Anterior cingulate cortex (tissue), 58 donors: ENCODE data around the gene STAB2.

Experiments used
- DNase-seq, 58 donors: peaks; one replicate each; lab custom pipeline; 2025; lab: John Stamatoyannopoulos, UW

Gene STAB2

DNA sequence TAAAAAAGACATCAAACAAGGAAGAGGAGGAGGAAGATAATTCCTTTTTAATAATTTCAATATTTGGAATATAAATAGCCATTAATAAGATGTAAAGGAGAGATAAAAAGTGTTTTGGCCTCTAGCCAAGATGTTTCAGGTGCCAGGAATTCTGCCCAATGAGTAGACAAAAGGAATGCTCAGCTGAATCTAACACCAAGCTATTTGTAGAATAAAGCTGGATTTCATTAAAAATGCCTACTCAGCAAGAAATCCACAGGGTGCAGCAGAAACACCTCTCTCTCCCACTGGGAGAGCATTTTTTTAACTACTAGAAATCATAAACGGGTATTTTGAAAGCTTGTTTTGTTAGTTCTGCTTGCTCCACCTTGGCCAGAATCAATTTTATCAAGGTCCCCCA lies 4.1 kb upstream of the STAB2 start:
- DNase-seq: no peak

GRCh38 chr12:103586132-103586531 lies 941 bp upstream of the STAB2 start:
- DNase-seq: no peak

GRCh38 chr12:103588680-103589079 lies 1.6 kb downstream of the STAB2 start:
- no peak for DNase-seq

- no peak for DNase-seq
Measured at GRCh38 chr12:103589517-103589916, 2.4 kb downstream of the STAB2 start.

DNA sequence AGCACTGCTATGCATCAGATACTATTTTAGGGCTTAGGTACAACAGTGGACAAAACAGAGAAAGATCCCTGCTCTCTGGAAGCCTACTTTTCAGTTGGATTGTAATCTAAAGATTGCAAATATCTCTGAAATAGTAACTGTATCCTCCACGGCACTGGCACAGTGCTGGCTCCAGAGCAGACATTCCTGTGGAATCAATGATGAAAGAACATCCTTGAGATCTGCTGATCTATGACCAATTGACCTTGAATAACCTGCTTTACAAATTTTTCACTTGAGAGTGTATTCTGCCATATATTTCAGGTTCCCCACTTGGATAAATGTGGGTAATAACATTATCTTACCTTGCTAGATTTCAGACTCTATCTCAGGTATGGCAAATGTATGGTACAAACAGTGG lies 3.2 kb downstream of the STAB2 start:
- DNase-seq: no peak

- no peak for DNase-seq
Measured at GRCh38 chr12:103596981-103597380, 9.9 kb downstream of the STAB2 start.

- DNase-seq: no peak
Measured at GRCh38 chr12:103599274-103599673, 12.2 kb downstream of the STAB2 start.

DNA sequence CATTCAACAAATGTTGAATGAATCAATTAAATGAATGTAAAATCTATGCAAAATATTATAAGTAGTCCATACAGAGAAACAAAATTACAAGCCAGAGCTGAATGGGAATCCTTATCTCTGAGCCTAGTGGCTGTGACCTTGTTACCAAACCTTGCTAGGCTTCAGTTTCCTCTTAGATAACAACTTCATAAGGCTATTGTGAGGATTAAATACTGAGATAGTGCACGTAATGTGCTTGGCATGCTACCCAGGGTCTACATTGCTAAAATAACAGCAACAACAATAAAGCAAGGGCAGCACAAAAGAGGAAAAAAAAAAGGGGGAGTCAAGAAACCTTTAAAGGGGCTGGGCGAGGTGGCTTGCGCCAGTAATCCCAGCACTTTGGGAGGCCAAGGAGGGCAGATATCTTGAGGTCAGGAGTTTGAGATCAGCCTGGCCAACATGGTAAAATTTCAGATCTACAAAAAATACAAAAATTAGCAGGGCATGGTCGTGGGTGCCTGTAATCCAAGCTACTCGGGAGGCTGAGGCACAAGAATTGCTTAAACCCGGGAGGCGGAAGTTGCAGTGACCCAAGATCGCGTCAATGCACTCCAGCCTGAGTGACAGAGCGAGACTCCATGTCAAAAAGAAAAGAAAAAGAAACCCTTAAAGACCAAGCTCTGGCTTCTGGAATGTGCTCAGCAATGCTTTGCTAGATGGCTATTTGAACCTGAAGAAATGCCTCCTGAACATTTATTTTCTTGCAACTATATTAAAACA lies 14.1 kb downstream of the STAB2 start:
- no peak for DNase-seq

DNA sequence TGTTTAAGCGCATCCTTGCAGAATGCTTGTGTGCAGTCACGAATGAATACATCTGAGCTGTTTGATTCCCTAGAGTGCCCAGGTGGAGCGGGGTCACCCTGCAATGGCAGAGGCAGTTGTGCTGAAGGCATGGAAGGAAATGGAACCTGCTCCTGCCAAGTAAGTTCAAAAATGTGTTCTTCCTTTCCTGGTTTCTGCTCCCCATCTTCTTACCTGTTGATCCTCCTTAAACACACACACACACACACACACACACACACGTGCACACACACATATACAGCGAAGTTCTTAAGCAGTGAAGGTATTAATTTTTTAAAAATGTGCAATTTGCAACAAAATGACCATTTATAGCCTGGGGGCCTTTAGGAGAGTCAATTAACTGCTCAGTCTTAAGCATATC lies 33.3 kb downstream of the STAB2 start:
- no peak for DNase-seq

- DNase-seq: no peak
Measured at GRCh38 chr12:103623716-103624115, 36.6 kb downstream of the STAB2 start.

GRCh38 chr12:103626498-103626897 lies 39.4 kb downstream of the STAB2 start:
- DNase-seq: peak in 32 of 58 donors; percentile 3 to 89 (median 32)

DNA sequence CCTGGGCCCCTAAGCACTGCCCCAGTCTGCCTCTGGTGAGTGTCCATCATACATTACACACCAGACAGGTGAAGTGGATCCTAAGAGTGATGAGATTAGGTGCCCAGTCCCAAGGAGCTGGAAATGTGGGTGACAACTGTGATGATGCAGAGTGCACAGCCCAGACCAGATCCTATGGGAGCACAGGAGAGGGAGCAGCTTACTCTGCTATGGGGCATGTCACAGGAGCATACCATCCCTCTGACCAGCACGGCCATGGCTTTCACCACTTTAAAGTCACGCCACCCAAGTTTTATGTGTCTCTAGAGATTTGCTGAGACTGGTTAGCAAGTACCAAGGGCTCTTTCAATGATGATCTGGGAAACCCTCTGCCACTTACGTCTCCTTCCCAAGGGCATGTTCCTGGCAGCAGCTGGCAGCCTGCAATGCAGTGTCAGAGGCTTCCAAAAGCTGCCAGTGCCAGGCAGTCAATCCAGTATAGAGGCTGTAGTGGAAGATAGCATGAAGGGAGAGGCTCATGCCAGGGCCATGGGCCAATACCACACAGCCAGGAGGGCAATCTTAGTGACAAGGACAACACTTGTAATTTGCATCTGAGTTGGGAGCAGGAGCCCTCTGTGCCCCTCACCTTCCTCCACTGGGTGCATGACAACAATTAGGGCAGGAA lies 40.2 kb downstream of the STAB2 start:
- no peak for DNase-seq

- peak in 2 of 58 donors; percentile 2 to 4 for DNase-seq
Measured at GRCh38 chr12:103632554-103633216, 45.6 kb downstream of the STAB2 start.

DNA sequence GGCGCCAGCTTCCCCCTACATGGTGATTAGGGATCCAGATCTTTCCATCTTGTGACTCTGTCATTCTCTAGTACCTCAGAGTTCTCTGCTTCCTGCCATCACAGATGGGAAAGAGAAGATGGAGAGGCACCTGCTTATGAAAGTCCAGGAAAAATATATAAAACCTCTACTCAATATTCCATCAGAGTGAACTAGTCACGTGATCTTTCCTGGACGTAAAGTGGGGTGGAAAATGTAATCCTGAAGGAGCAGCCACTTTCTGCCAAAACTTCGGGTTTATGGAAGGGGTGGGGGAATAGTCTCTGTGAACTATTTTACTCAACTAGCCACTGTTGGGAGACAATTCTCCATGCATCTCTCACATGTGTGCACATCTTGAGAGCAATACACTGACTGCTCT lies 47.7 kb downstream of the STAB2 start:
- no peak for DNase-seq

DNA sequence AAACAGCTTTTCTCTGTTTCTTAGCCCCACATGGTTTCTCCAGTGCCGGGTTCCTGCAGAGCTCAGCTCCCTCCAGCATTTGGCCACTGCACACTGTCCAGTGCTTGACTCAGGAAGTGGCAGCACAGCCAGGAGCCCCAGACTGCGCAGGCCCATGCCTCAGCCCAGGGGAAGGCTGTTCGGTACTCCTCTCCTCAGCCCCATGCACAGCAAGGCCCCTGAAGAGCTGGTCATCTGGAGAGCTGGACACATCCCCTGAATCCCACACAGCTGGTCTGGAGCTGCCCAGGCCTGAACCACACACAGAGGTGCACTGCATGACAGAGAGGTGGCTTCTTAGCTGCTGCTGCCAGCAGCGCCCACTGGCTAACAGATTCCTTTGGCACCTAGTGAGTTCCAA lies 48.3 kb downstream of the STAB2 start:
- DNase-seq: no peak

- DNase-seq: no peak
Measured at GRCh38 chr12:103637021-103637420, 49.9 kb downstream of the STAB2 start.

- no peak for DNase-seq
Measured at GRCh38 chr12:103637429-103637828, 50.4 kb downstream of the STAB2 start.

DNA sequence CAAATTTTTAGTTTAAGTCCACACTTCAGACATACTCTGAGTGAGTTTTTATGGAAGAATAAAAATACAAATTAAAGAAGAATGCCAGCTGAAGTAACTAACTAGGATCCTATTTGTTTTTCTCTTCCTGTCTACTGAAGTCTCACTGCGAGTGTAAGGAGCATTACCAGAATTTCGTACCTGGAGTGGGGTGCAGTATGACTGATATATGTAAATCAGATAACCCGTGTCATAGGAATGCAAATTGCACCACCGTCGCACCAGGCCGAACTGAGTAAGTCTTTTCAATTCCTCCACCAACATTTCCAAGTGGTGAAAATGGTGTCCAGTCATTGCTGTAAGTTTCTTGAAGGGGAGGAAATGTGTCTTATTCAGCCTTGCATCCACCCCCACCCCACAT lies 52.9 kb downstream of the STAB2 start:
- DNase-seq: no peak

GRCh38 chr12:103640410-103640809 lies 53.3 kb downstream of the STAB2 start:
- no peak for DNase-seq

DNA sequence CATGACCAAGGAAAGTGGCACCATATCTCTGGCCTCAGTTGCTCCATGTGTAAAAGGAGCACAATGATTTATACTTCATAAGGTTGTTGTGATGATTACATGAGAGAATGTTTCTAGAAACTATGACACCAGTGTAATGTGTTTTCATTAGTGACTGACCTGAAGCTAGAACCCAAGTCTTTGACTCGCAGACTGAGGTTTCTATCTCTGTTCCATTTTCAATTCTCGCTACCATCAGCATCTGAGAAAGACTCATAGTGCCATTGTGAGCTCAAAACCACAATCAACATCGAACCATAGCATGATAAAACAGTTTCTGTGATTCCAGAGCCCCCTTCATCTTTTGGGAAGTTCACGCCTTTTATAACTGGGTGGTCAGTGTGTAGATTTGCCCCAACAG lies 53.8 kb downstream of the STAB2 start:
- no peak for DNase-seq

DNA sequence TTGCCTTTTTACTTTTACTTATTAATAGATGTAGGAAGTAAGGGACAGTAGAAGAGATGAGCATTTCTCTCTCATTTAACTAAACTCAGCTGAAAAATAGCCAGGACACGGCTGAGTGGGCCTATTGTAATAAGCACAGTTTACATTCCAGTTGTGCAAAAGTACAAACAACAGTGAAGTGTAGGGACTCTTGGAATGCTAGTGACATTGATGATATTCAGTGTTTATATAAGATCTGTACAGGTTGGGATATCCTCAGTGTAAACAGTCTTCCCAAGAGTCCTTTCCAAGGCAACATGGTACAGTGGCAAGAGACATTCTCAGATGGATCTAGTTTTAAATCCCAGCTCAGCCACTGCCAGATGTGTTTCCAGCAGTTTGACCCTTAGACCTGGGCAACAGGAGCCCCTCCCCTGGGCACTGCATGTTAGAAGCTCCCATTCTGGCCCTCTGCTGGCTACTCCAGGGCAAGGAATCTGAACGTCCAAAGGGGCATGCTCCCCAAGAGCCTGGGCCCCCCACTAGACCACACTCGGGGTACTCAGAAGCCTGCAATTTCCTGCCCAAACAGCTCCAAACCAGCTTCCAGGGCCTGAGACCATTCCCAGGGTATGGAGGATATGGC lies 55.3 kb downstream of the STAB2 start:
- DNase-seq: no peak
